Neural crest cell (in vitro differentiated cells): ENCODE measurements around the gene CUL3. TPM values are rescaled to one million over a fixed set of nuclear protein-coding genes. Genes with fewer than 3 reads are reported as not detected.

Experiments
- DNase-seq: peaks from one replicate; pipeline ENCODE4 v3.0.0; 2021; ENCODE audit warnings: low read depth, mixed read lengths, low spot score
- H3K27ac Mint-ChIP-seq: one replicate; pipeline ENCODE4 v1.8.0; 2021; ENCODE audit warnings: mild to moderate bottlenecking, mixed read lengths; ENCODE audit not compliant: unreplicated experiment
- H3K27me3 Mint-ChIP-seq: 2 replicates; pipeline ENCODE4 v1.8.0; 2021; ENCODE audit warnings: low read depth, mild to moderate bottlenecking, mixed read lengths
- H3K36me3 Mint-ChIP-seq: 2 replicates; pipeline ENCODE4 v1.8.0; 2021; ENCODE audit warnings: low read depth, mild to moderate bottlenecking, mixed read lengths
- H3K4me1 Mint-ChIP-seq: 2 replicates; pipeline ENCODE4 v1.8.0; 2021; ENCODE audit warnings: mixed read lengths
- H3K4me3 Mint-ChIP-seq: one replicate; pipeline ENCODE4 v1.8.0; 2021; ENCODE audit warnings: mild to moderate bottlenecking, mixed read lengths
- H3K9me3 Mint-ChIP-seq: 2 replicates; pipeline ENCODE4 v1.8.0; 2021; ENCODE audit warnings: mixed read lengths
- CTCF ChIP-seq: fragments of 200-600 bp; sonication (generic); conservative IDR thresholded peaks from 2 replicates; pipeline ENCODE4 v1.5.0; 2021; ENCODE audit warnings: antibody characterized with exemption, mild to moderate bottlenecking
- total RNA-seq: library from RNA; stranded (reverse); gene quantifications from 2 replicates; pipeline ENCODE4 v1.2.1, GENCODE V29; 2021

The CUL3 gene
- total RNA-seq, 1 donor from 2014 or later: 99.4 TPM

DNA sequence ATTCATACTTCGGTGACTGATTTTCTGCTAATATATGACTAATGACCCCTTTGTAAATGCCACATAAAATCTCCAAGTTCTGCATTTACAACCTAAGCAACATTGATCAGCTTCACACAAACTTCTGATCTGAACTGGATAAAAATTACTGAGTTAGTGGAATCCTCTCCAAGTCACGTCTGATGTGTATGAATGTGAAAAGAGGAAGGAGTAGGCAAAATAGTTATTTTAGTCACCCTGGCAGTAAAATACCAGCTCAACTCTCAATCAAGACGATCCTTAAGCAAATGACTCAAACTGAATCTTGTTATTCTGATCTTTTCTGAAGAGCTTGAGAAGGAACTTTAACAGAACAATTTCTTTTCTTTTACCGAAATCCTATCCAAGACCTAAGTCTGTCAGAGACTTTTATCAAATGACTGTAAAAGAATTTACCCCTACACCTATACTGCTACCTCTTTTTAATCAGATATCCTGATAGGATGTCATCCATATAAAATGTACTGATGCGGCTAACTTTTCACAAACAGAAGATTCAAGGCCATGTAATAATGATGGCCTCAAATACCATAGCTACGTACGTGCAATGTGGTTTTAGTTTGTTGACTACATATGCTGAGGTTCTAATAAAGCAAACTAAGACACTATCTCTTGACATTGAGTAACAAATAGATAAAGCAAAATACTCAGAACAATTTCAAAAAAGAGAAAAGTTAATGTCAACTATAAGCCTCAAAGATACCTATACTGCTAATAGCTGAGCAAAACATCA, 23.7 kb downstream of the CUL3 start:
- no peak for DNase-seq
- TF ChIP-seq CTCF: no peak
- peaks cover 9% of the 10 kb centered on the region for H3K4me1 Mint-ChIP-seq
- H3K27me3 Mint-ChIP-seq: no peaks in the 10 kb centered on the region
- H3K27ac Mint-ChIP-seq: no peak overlapping the region
- no peaks in the 10 kb centered on the region for H3K9me3 Mint-ChIP-seq
- peaks cover 14% of the 10 kb centered on the region for H3K36me3 Mint-ChIP-seq
- H3K4me3 Mint-ChIP-seq: no peak overlapping the region

GRCh38 chr2:224560549-224560948, 24.6 kb downstream of the CUL3 start:
- peaks cover 9% of the 10 kb centered on the region for H3K4me1 Mint-ChIP-seq
- H3K27me3 Mint-ChIP-seq: no peaks in the 10 kb centered on the region
- H3K9me3 Mint-ChIP-seq: no peaks in the 10 kb centered on the region
- no peak overlapping the region for H3K27ac Mint-ChIP-seq
- no peak overlapping the region for H3K4me3 Mint-ChIP-seq
- H3K36me3 Mint-ChIP-seq: peaks cover 11% of the 10 kb centered on the region
- no peak for TF ChIP-seq CTCF
- DNase-seq: no peak

- no peak overlapping the region for H3K4me3 Mint-ChIP-seq
- no peak for TF ChIP-seq CTCF
- peaks cover 7% of the 10 kb centered on the region for H3K36me3 Mint-ChIP-seq
Observed at GRCh38 chr2:224557610-224558009, 27.6 kb downstream of the CUL3 start.

GRCh38 chr2:224556381-224556780, 28.8 kb downstream of the CUL3 start:
- H3K4me3 Mint-ChIP-seq: no peak overlapping the region
- no peaks in the 10 kb centered on the region for H3K4me1 Mint-ChIP-seq
- H3K36me3 Mint-ChIP-seq: peaks cover 7% of the 10 kb centered on the region
- no peak for DNase-seq
- no peaks in the 10 kb centered on the region for H3K9me3 Mint-ChIP-seq
- TF ChIP-seq CTCF: no peak
- H3K27ac Mint-ChIP-seq: no peak overlapping the region
- no peaks in the 10 kb centered on the region for H3K27me3 Mint-ChIP-seq

More at GRCh38 chr2:224557610-224558009, 27.6 kb downstream of the CUL3 start:
- Mint-ChIP-seq H3K9me3 (no peaks in the 10 kb centered on the region), H3K27ac (no peak overlapping the region), H3K27me3 (no peaks in the 10 kb centered on the region), H3K4me1 (no peaks in the 10 kb centered on the region)
- DNase-seq: no peak

DNA sequence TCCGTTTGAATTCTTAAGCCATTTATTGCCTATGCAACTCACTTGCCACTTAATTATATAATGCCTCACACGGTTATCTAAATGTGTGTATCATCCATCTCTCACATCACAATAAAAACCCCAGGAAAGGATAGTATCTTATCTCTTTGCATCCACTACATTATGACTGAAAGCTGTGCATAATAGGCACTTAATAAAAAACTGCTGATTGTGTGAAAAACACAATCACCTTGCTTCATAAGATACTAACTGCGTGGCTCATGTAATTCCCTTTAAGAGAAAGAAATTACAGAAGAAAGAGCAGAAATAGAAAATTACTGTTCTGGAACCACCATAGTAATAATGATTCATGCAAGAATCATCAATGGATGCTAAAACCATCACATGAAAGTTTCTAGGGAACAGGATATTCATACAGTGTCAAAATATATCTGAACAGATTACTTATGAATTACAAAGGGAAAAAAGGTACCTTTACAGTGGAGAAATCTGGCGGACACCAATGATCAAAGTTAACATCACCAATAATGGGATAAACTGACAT, 29.3 kb downstream of the CUL3 start:
- Mint-ChIP-seq H3K4me1 (no peaks in the 10 kb centered on the region), H3K4me3 (no peak overlapping the region), H3K36me3 (peaks cover 7% of the 10 kb centered on the region), H3K27me3 (no peaks in the 10 kb centered on the region), H3K9me3 (no peaks in the 10 kb centered on the region), H3K27ac (no peak overlapping the region)
- DNase-seq: no peak
- TF ChIP-seq CTCF: no peak
